Iris pigment epithelial cell (primary cell): ENCODE data around the gene NBEA.
A peak's percentile ranks its signal among the peaks of the same experiment; 100 is the strongest.

Experiments used
- DNase-seq: peaks from one replicate; pipeline ENCODE4 v3.0.0-alpha.2; 2011; ENCODE audit warnings: low read depth

The NBEA gene

GRCh38 chr13:35475212-35475959, 533.3 kb downstream of the NBEA start:
- DNase-seq, result peak; percentile 18

DNA sequence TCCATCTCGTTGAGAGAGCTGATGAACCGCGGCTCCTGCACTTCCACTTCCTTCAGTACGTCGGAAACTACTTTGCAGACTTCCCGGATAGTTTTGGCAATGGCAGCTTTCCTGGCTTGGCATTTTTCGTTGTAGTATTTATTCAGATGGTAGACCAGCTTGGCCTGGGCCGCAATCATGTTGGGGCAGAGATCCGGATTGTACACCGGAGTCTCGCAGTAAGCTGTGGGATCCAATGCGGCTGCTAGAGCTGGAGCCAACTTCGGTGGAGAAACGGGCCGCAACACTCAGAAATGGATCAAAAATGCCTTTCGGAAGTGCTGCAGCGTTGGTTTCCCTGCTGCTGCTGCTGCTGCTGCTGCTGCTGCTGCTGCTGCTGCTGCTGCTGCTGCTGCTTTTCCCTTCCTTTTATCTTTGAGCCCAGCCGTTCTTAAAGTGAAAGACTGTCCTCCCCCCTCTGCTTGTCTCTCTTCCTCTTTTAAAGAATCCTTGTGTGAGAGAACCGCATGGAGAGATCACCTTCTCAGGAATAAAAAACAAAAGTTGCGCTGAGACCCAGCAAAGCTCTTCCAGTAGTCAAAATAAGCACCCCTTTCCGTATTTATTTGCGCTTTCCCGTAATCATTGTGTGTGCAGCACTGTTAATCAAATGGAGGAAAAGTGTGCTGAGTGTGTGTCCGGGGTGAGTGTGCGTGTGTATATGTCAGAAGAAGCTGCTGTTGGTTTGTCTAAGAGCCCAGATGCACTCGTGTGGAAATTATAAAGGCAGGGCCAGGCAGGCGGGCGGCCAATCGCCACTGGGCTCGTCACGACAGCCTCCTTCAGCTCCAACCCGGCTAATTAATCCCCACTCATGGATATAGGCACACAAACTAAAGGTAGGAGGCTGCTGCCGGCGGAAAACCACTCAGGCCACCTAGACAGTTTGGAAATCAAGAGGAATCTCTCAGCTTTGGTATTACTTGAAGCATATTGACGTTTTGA, 534.2 kb downstream of the NBEA start, which contains the start of gene MAB21L1:
MAB21L1 (minus strand) TSS at position 730 of the 984 bp plus-strand sequence; CDS start at position 179, 551 bp downstream.
- DNase-seq, result peak; percentile 61

DNA sequence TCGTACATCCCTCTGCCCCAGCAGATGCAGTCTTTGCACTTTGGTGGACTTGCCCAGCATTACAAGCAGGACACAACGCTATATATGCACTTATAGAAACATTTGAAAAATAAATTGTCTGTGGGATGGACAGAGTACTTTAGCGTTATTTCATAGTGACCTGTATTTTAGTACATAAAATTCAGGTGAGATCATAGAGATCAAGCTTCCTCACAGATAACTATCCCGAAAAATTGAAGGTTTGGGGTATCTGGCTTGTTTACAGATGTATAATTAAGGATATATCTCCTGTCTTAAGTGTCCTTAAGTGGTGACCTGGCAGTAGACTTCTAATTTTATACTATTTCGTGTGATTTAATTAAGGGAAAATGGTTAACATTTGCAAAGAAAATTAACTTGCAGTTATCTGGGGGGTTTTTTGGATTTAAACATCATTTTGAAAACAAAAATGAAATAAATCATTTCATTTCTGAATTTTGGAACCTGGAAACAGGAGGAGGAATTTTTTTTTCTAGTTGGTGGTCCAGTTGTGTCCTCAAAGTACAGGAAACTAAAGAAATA, 535.4 kb downstream of the NBEA start:
- no peak for DNase-seq

- no peak for DNase-seq
Observed at GRCh38 chr13:35478271-35479037, 536.4 kb downstream of the NBEA start.

DNA sequence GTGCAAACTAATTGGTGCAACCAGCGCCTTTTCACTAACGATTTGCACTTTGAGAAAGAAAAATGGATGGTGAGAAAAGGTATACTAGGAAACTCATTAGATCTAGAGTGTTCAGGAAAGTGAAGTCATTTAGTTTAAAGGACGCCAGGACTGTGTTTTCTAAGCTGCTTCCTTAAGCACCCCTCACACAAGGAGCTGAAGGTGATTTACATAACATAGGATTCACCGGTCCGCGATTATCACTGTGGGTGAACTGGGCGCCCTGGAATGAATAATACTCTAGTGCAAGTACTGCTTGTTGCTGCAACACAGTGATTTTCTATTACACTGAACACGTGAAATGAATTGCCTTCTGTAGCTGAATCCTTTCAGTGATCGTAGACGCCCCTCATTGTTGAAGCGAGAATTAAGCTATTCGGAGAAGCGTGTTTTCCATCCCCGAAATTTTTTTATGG, 537.0 kb downstream of the NBEA start:
- DNase-seq, result peak; percentile 12

DNA sequence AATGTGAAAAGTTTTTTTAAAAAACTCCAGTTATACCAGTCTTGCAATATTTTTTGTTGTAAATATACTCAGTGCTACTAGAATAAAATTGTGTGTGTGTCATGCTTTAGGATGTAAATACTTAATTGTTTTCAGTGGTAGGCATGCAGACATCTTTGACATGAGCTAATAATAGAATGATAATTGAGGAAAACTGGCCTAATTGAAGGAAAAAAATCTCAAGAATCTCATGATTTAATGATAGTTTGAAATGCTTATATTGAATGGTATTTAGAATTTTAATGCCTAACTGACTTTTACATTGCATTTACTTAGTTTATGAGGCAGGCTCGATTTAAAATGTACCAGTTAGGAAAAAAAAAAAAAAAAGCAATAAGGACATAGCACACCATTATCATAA, 537.6 kb downstream of the NBEA start:
- DNase-seq, result no peak

DNA sequence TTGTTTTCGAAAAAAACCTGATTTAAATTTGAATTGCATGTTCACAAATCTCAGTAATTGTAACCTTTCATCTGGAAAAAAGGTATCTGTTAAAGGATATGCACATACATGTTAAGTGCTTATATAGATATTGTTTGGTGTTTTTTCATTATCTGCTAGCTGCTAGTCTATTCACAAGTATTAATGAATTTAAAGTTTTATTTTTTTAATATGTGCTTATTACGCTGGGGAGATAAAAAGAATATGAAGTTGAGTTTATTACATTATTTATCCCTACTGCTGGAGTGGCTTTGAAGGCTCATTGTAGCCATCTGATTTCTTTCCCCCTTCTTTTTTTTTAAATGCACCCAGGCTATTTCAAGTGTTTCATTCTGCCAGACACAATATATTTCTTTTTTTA, 538.3 kb downstream of the NBEA start:
- DNase-seq, result no peak

- DNase-seq, result no peak
Observed at GRCh38 chr13:35481777-35482176, 539.7 kb downstream of the NBEA start.

GRCh38 chr13:35482527-35482926, 540.5 kb downstream of the NBEA start:
- DNase-seq, result no peak

GRCh38 chr13:35483761-35484160, 541.7 kb downstream of the NBEA start:
- DNase-seq, result no peak

DNA sequence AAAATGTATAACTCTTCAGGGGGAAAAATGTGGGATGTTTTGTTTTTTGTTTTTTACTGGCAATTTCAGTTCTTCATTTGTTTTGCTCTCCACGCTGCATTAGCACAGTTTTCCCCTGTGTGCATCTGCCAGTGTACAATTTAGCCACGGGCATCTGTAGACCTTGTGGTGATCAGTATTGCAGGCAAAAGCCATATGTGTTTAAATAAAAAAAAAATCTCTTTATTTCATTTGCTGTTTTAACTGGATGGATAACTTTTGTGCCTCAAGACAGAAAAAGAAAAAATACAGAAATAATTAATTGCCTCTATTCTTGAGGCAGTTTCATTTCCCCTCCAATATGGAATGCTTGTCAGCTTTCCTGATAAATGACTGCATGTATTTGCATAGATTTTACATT, 542.3 kb downstream of the NBEA start:
- no peak for DNase-seq

DNA sequence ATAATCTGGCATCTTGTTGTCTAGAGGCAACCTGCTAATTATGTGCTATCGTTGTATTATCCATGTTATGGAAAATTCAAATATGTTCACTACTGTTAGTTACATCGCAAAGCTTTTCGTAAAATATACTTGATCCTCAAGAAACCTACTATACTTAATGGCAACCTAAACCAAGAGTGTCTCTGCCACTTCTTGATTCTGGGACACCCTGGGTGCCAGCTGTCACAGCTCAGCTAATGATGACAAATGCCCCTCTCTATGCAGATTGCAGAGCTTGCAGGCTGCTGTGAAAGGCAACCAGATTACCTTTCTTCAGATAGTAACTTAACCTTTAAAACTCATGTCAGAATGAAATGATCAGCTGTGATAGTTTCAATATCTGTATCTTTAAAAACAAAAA, 543.4 kb downstream of the NBEA start:
- no peak for DNase-seq

DNA sequence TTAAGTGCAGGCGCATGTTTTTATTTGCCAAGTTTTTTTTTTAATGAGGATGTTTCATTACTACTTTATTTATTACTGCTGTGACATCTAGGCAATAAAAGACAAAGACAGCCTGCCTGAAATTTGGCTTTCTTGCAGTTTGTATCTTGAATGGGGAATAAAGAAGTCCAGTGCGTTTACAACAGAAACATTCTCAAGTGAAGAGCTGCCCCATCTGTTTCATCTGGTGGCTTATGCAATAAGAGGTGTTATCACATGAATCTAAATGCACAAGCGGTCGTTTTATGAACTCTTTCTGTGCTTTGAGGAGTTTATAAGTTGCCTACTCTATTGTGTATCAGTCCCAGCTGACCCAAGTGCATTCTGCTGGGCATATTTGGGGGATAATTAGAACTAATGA, 547.0 kb downstream of the NBEA start:
- DNase-seq, result no peak

- no peak for DNase-seq
Observed at GRCh38 chr13:35496006-35496405, 553.9 kb downstream of the NBEA start.

DNA sequence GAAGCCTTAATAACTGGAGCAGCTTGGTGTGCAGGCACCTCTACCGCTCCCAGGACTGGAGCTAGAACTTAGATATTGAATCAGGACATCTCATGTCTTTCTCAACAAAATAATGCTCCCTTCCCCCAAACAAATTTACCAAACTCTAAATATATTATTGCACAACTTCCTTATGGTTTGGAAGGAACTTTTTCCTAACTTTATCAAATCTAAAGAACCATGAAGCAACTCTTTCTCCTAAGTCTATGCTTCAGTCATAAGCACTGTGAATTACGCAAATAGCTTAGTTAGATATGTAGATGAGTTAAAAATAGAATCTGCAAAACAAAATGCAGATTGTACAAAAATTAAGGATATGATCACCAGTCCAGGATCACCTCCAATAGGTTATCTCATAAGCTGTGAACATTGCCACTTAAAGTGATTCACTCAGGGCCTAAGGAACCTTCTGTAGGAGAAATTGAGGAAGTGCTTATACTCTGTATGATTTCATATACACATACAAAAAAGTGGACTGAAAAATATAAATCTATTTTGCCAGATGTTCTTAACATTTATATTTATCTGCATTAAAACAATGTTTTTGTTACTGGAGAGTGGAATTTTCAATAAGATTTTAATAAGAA, 554.8 kb downstream of the NBEA start:
- DNase-seq, result peak; percentile 12

- DNase-seq, result no peak
Observed at GRCh38 chr13:35498231-35498630, 556.2 kb downstream of the NBEA start.

DNA sequence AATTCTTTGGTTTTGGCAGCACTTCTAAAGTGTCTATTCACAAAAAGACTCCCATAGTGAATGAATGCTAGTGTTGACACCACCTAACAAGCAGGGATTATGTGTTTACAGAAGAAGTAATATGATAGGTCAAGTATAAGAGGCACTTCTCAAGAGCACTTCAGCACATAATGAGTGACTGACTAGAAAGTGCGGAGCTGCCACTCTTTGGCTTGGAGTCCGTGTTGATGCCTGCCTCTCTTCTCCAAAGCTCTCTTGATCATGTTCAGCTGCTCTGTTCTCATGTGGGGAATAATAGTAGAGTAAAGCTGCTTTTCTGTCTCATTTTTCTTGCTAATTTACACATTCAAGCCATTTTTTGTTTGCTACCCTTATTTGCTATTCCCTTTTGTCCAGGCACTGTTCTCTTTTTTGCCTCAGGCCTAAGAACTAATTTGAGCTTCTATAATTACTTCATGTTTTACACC, 557.2 kb downstream of the NBEA start:
- no peak for DNase-seq

- no peak for DNase-seq
Observed at GRCh38 chr13:35499676-35500075, 557.6 kb downstream of the NBEA start.

- DNase-seq, result no peak
Observed at GRCh38 chr13:35500144-35500543, 558.1 kb downstream of the NBEA start.

- DNase-seq, result no peak
Observed at GRCh38 chr13:35501661-35502235, 559.7 kb downstream of the NBEA start.

DNA sequence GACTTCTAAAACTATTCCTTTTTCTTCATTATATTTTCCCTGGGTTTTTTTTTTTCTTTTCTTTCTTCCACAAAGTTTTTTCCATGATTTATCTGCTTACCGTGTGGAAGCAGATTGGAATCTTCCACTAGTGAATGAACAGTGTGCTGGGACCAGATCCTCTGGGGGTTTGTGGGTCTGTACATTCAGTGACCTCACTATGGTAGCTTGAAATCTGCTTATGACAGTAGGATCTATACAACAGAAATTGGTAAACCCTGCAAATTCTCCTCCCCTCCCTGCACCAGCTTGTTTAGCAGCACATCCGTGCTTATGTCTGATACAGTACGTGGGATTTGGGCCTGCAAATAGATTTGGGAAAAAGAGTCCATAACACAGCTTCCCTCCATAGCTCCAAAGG, 560.4 kb downstream of the NBEA start:
- DNase-seq, result no peak
